Loucy (cell line): ENCODE measurements around the gene CCDC90B.

Source experiments
- CTCF ChIP-seq: fragments of 200-600 bp; sonication (generic); conservative IDR thresholded peaks from 2 replicates; pipeline ENCODE4 v1.5.1; 2014; ENCODE audit warnings: mild to moderate bottlenecking, antibody characterized with exemption, low read length
- EZH2phosphoT487 ChIP-seq: fragments of 200-600 bp; IDR thresholded peaks from 2 replicates; pipeline ENCODE4 v1.6.1; 2018; ENCODE audit warnings: antibody characterized with exemption, mild to moderate bottlenecking, moderate library complexity, borderline replicate concordance

- no peak for TF ChIP-seq CTCF
- no peak for TF ChIP-seq EZH2phosphoT487
These were observed 48.1 kb downstream of the CCDC90B start for GRCh38 chr11:83238111-83238510.
